PC-3 (cell line): Measurements from ENCODE around the gene TENM4.

Experiments
- CTCF ChIP-seq: fragments of 300-600 bp; sonication (generic); conservative IDR thresholded peaks from 2 replicates; pipeline ENCODE4 v1.5.1; 2017; ENCODE audit warnings: antibody characterized with exemption, low read depth, mild to moderate bottlenecking, low read length
- EZH2 ChIP-seq: fragments of 300-600 bp; sonication (generic); IDR thresholded peaks from one replicate; pipeline ENCODE4 v1.6.1; 2017; ENCODE audit warnings: antibody characterized with exemption, mild to moderate bottlenecking, low read length; ENCODE audit not compliant: unreplicated experiment

DNA sequence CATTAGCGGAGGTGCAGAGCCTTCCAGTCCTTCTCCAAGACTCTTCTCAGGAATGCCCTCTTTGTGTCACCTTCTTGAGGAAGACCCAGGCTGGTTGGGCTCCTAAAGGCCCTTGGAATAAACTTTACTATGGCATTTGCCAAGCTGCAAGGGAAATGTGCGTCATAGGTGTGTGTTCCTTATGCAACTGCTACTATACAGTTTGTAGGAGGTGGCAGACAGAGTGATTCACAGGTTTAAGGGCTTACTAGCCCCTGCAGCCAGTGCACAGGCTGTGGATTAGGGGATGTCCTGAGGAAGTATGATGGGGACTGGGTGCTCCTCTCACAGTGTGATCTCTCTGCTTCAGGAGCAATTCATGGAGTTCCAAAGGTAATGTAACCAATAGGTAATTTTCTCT lies 74.6 kb downstream of the TENM4 start:
- TF ChIP-seq CTCF (no peak), EZH2 (no peak)
